Peyer's patch (tissue), 4 donors: ENCODE measurements around the gene VPS45.

Experiments
- POLR2A ChIP-seq, 2 donors: fragments of 450-650 bp; IDR thresholded peaks; one replicate each; pipeline ENCODE4 v1.5.1; 2017; ENCODE audit warnings: antibody characterized with exemption in 2 of 2, mild to moderate bottlenecking in 2 of 2, moderate library complexity in 2 of 2
- TF ChIP-seq, protein P1 (sequence below), 6 experiments: fragments of 450-650 bp in 4 of 6; fragments of 200-600 bp in 2 of 6; sonication (generic) in 1 of 6; IDR thresholded peaks; one replicate each; pipeline ENCODE4 v1.5.1; 2017 to 2019; ENCODE audit warnings: antibody characterized with exemption in 6 of 6, mild to moderate bottlenecking in 3 of 6, moderate library complexity in 1 of 6

DNA sequence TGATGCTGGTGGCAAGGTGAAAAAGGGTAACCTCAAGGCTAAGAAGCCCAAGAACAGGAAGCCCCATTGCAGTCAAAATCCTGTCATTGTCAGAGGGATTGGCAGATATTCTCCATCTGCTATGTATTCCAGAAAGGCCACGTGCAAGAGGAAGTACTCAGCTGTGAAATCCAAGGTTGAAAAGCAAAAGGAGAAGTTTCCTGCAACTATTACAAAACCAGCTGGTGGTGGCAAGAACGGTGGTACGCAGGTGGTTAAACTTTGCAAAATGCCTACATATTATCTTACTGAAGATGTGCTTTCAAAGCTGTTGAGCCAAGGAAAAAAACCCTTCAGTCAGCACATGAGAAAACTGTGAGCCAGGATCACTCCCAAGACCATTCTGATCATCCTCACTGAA lies 13.7 kb upstream of the VPS45 start:
- TF ChIP-seq, protein P1, sequence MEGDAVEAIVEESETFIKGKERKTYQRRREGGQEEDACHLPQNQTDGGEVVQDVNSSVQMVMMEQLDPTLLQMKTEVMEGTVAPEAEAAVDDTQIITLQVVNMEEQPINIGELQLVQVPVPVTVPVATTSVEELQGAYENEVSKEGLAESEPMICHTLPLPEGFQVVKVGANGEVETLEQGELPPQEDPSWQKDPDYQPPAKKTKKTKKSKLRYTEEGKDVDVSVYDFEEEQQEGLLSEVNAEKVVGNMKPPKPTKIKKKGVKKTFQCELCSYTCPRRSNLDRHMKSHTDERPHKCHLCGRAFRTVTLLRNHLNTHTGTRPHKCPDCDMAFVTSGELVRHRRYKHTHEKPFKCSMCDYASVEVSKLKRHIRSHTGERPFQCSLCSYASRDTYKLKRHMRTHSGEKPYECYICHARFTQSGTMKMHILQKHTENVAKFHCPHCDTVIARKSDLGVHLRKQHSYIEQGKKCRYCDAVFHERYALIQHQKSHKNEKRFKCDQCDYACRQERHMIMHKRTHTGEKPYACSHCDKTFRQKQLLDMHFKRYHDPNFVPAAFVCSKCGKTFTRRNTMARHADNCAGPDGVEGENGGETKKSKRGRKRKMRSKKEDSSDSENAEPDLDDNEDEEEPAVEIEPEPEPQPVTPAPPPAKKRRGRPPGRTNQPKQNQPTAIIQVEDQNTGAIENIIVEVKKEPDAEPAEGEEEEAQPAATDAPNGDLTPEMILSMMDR (IDR thresholded peaks at IDR 0.05): no peak
- no peak for TF ChIP-seq POLR2A (IDR thresholded peaks at IDR 0.05)
